GM19328 (cell line): ENCODE measurements around the gene YIF1A.

ENCODE experiments used
- ATAC-seq: cut with Tn5 transposase; IDR thresholded peaks from one replicate; pipeline ENCODE4 v1.9.1; 2021; ENCODE audit warnings: mild to moderate bottlenecking, moderate library complexity; ENCODE audit not compliant: unreplicated experiment

Gene YIF1A

GRCh38 chr11:66248903-66249302 is 40.0 kb downstream of the YIF1A start:
- no peak for ATAC-seq

GRCh38 chr11:66247801-66248200 is 41.1 kb downstream of the YIF1A start:
- no peak for ATAC-seq

GRCh38 chr11:66247295-66247694 is 41.6 kb downstream of the YIF1A start:
- ATAC-seq = no peak

GRCh38 chr11:66243782-66244535 is 45.0 kb downstream of the YIF1A start:
- ATAC-seq = no peak

GRCh38 chr11:66242095-66242765 is 46.7 kb downstream of the YIF1A start:
- no peak for ATAC-seq

GRCh38 chr11:66240781-66241136 is 48.2 kb downstream of the YIF1A start:
- ATAC-seq = no peak

- no peak for ATAC-seq
Measured at GRCh38 chr11:66239998-66240780, 48.8 kb downstream of the YIF1A start.

- no peak for ATAC-seq
Measured at GRCh38 chr11:66239511-66239910, 49.4 kb downstream of the YIF1A start.

GRCh38 chr11:66238786-66239413 is 50.0 kb downstream of the YIF1A start:
- no peak for ATAC-seq

- no peak for ATAC-seq
Measured at GRCh38 chr11:66237867-66238266, 51.1 kb downstream of the YIF1A start.

GRCh38 chr11:66235141-66235540 is 53.8 kb downstream of the YIF1A start:
- no peak for ATAC-seq
